HEK293 (cell line): ENCODE measurements around the gene SH2D4B.

ENCODE experiments used
- CTCF ChIA-PET: fragments of 350-600 bp; formaldehyde crosslinking; extraction: SDS; loops from one replicate; lab custom pipeline; 2021; ENCODE audit warnings: antibody characterized with exemption; lab: Yijun Ruan, JAX
- POLR2A ChIA-PET: fragments of 300-600 bp; formaldehyde crosslinking; extraction: SDS; loops from one replicate; lab custom pipeline; 2020; ENCODE audit warnings: antibody characterized with exemption, inconsistent platforms; lab: Yijun Ruan, JAX
- H3K27ac ChIP-seq: fragments of 200-500 bp; sonication (Bioruptor generic); 2 replicates; pipeline ENCODE4 v1.5.1; 2014; ENCODE audit warnings: low read depth, low read length, control low read depth, inconsistent platforms; ENCODE audit errors: extremely low read depth
- H3K36me3 ChIP-seq, 2 experiments: fragments of 200-500 bp in 1 of 2; sonication (Bioruptor generic) in 1 of 2; 1 replicate in 1 of 2; 2 replicates in 1 of 2; pipeline ENCODE4 v1.5.1; 2014 to 2017; ENCODE audit warnings: inconsistent platforms in 2 of 2, low read length in 2 of 2; ENCODE audit not compliant: control insufficient read depth in 2 of 2, insufficient read depth in 1 of 2
- H3K4me1 ChIP-seq: fragments of 200-500 bp; sonication (Bioruptor generic); 2 replicates; pipeline ENCODE4 v1.5.1; 2014; ENCODE audit warnings: mild to moderate bottlenecking, low read length, inconsistent platforms; ENCODE audit not compliant: control insufficient read depth, insufficient read depth
- H3K4me3 ChIP-seq: 2 replicates; pipeline ENCODE4 v1.5.1; 2011; ENCODE audit warnings: low read depth, mild to moderate bottlenecking, control low read depth, low read length, moderate library complexity
- H3K9me3 ChIP-seq: fragments of 200-500 bp; sonication (Bioruptor generic); 2 replicates; pipeline ENCODE4 v1.5.1; 2014; ENCODE audit warnings: low read depth, low read length, inconsistent platforms; ENCODE audit not compliant: control insufficient read depth, insufficient read depth
- BCL11A ChIP-seq: fragments of 450-650 bp; formaldehyde crosslinking; IDR thresholded peaks from 2 replicates; pipeline ENCODE4 v1.5.1; 2016; ENCODE audit warnings: low read depth, missing biosample characterization, missing genetic modification characterization
- GLI2 ChIP-seq: fragments of 450-650 bp; formaldehyde crosslinking; IDR thresholded peaks from 2 replicates; pipeline ENCODE4; 2017; ENCODE audit warnings: missing biosample characterization, missing genetic modification characterization, low read depth, borderline replicate concordance
- KLF8 ChIP-seq: fragments of 450-650 bp; formaldehyde crosslinking; IDR thresholded peaks from 2 replicates; pipeline ENCODE4 v1.5.1; 2016; ENCODE audit warnings: missing biosample characterization, missing genetic modification characterization
- MYNN ChIP-seq: fragments of 450-650 bp; formaldehyde crosslinking; IDR thresholded peaks from 2 replicates; pipeline ENCODE4 v1.5.1; 2016; ENCODE audit warnings: missing biosample characterization, missing genetic modification characterization, borderline replicate concordance
- SP7 ChIP-seq: fragments of 450-650 bp; formaldehyde crosslinking; IDR thresholded peaks from 2 replicates; pipeline ENCODE4 v1.5.1; 2016; ENCODE audit warnings: missing biosample characterization, missing genetic modification characterization
- TRIM28 ChIP-seq: IDR thresholded peaks from 2 replicates; pipeline ENCODE4 v1.6.1; 2011; ENCODE audit warnings: low read length, control low read depth, borderline replicate concordance
- ZBTB20 ChIP-seq: fragments of 450-650 bp; formaldehyde crosslinking; IDR thresholded peaks from 2 replicates; pipeline ENCODE4 v1.5.1; 2016; ENCODE audit warnings: missing biosample characterization, missing genetic modification characterization
- ZBTB21 ChIP-seq: fragments of 450-650 bp; formaldehyde crosslinking; IDR thresholded peaks from 2 replicates; pipeline ENCODE4 v1.5.1; 2017; ENCODE audit warnings: missing biosample characterization, missing genetic modification characterization
- ZIC2 ChIP-seq: fragments of 450-650 bp; formaldehyde crosslinking; IDR thresholded peaks from 2 replicates; pipeline ENCODE4 v1.5.1; 2016; ENCODE audit warnings: missing biosample characterization, missing genetic modification characterization
- ZNF10 ChIP-seq: fragments of 450-650 bp; formaldehyde crosslinking; IDR thresholded peaks from 2 replicates; pipeline ENCODE4 v1.5.1; 2017; ENCODE audit warnings: missing biosample characterization, missing genetic modification characterization
- ZNF121 ChIP-seq: fragments of 450-650 bp; formaldehyde crosslinking; IDR thresholded peaks from 2 replicates; pipeline ENCODE4 v1.5.1; 2016; ENCODE audit warnings: missing biosample characterization, missing genetic modification characterization
- ZNF211 ChIP-seq: fragments of 450-650 bp; formaldehyde crosslinking; IDR thresholded peaks from 2 replicates; pipeline ENCODE4 v1.5.1; 2016; ENCODE audit warnings: low read depth, missing biosample characterization, missing genetic modification characterization
- ZNF221 ChIP-seq: fragments of 450-650 bp; formaldehyde crosslinking; IDR thresholded peaks from 2 replicates; pipeline ENCODE4 v1.5.1; 2017; ENCODE audit warnings: missing biosample characterization, missing genetic modification characterization, borderline replicate concordance
- ZNF223 ChIP-seq: fragments of 450-650 bp; formaldehyde crosslinking; IDR thresholded peaks from 2 replicates; pipeline ENCODE4 v1.5.1; 2016; ENCODE audit warnings: missing biosample characterization, missing genetic modification characterization
- ZNF354C ChIP-seq: fragments of 450-650 bp; formaldehyde crosslinking; IDR thresholded peaks from 2 replicates; pipeline ENCODE4 v1.5.1; 2016; ENCODE audit warnings: missing biosample characterization, missing genetic modification characterization, low read depth, borderline replicate concordance
- ZNF394 ChIP-seq: fragments of 450-650 bp; formaldehyde crosslinking; IDR thresholded peaks from 2 replicates; pipeline ENCODE4 v1.5.1; 2016; ENCODE audit warnings: missing biosample characterization, missing genetic modification characterization, mild to moderate bottlenecking, moderate library complexity, borderline replicate concordance
- ZNF404 ChIP-seq: fragments of 450-650 bp; formaldehyde crosslinking; IDR thresholded peaks from 2 replicates; pipeline ENCODE4 v1.5.1; 2017; ENCODE audit warnings: missing biosample characterization, missing genetic modification characterization
- ZNF600 ChIP-seq: fragments of 450-650 bp; formaldehyde crosslinking; IDR thresholded peaks from 2 replicates; pipeline ENCODE4 v1.5.1; 2016; ENCODE audit warnings: missing biosample characterization, missing genetic modification characterization
- ZNF623 ChIP-seq: fragments of 450-650 bp; formaldehyde crosslinking; IDR thresholded peaks from 2 replicates; pipeline ENCODE4 v1.5.1; 2016; ENCODE audit warnings: missing biosample characterization, missing genetic modification characterization
- ZNF837 ChIP-seq: fragments of 450-650 bp; formaldehyde crosslinking; IDR thresholded peaks from 2 replicates; pipeline ENCODE4 v1.5.1; 2016; ENCODE audit warnings: missing biosample characterization, missing genetic modification characterization
- TF ChIP-seq, protein P1 (sequence below): fragments of 450-650 bp; formaldehyde crosslinking; IDR thresholded peaks from 2 replicates; pipeline ENCODE4; 2016; ENCODE audit warnings: missing biosample characterization, missing genetic modification characterization
- TF ChIP-seq, protein P2 (sequence below): fragments of 450-650 bp; formaldehyde crosslinking; IDR thresholded peaks from 2 replicates; pipeline ENCODE4 v1.5.1; 2016; ENCODE audit warnings: missing biosample characterization, missing genetic modification characterization
- TF ChIP-seq, protein P3 (sequence below): fragments of 450-650 bp; formaldehyde crosslinking; IDR thresholded peaks from 2 replicates; pipeline ENCODE4 v1.5.1; 2016; ENCODE audit warnings: missing biosample characterization, missing genetic modification characterization, borderline replicate concordance

SH2D4B gene

DNA sequence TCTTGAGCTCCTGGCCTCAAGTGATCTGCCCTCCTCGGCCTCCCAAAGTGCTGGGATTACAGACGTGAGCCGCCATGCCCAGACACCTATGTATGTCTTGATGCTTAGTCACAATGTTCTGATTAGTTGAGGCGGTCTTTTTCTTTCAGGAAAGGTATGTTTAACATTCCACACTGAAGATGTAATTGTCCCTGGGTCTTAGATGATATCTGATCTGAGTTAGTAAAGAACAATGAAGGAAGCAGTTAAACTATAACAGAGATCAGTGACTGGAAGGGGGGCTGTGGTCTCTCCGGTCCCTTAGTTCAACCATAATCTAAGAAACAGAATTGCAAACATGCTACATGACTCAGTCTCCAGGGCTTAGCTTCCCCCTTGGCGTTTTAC, 31.5 kb upstream of the SH2D4B start:
- H3K27ac ChIP-seq = no peak overlapping the region
- TF ChIP-seq SP7 (tag by site-specific recombination) (peak; percentile 42), ZNF354C (tag by site-specific recombination) (no peak), TRIM28 (no peak)
- POLR2A ChIA-PET = interaction anchor here (2.3 kb wide), 1 partner anchor 62 kb away, joined by 6 read pairs; no protein-coding TSS in a partner anchor
- no peaks in the 10 kb centered on the region for H3K9me3 ChIP-seq
- no peak overlapping the region for H3K4me3 ChIP-seq
- peaks cover 0 to 25% of the 10 kb centered on the region in 2 experiments; a peak in 1 of 3 replicates for H3K36me3 ChIP-seq
- CTCF ChIA-PET = interaction anchor here (0.5 to 3.6 kb wide), 47 partner anchors 8 to 1532 kb away, joined by 3 to 75 read pairs (median 6); no protein-coding TSS in a partner anchor
- H3K4me1 ChIP-seq = no peaks in the 10 kb centered on the region

DNA sequence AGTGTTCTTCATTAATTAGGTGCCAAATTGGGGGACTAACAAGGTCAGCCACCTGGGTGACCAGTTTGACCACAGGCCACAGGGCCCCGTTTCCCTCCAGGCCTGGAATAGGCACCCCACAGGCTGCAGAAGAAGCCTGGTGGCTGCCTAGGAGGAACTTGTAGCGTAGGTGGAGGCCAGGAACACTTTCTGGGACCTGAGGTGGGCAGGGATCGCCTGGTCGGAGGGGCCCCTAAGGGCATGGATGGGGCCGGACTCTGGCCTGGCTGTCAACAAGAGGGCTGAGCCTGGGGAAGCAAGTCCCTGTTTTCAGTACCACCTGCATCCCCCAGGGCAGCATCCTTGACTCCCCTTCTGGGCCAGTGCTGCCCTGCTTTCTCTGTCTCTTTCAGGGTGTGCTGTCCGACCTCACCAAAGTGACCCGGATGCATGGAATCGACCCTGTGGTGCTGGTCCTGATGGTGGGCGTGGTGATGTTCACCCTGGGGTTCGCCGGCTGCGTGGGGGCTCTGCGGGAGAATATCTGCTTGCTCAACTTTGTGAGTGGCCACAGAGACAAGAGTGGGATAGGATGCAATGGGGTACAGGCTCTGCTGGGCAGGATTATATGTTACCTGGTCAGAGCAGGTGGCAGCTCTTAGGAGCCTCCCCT, 30.7 kb upstream of the SH2D4B start:
- Histone ChIP-seq H3K4me3 (no peak overlapping the region), H3K9me3 (no peaks in the 10 kb centered on the region), H3K27ac (no peak overlapping the region), H3K4me1 (no peaks in the 10 kb centered on the region), H3K36me3 (peaks cover 0 to 29% of the 10 kb centered on the region in 2 experiments; a peak in 1 of 3 replicates)
- ChIA-PET CTCF (interaction anchor here (1.0 to 2.4 kb wide), 4 partner anchors 7 to 63 kb away, joined by 3 to 11 read pairs (median 10); no protein-coding TSS in a partner anchor), POLR2A (no interaction called here)
- TF ChIP-seq ZNF223 = no peak
- TF ChIP-seq, protein P1, sequence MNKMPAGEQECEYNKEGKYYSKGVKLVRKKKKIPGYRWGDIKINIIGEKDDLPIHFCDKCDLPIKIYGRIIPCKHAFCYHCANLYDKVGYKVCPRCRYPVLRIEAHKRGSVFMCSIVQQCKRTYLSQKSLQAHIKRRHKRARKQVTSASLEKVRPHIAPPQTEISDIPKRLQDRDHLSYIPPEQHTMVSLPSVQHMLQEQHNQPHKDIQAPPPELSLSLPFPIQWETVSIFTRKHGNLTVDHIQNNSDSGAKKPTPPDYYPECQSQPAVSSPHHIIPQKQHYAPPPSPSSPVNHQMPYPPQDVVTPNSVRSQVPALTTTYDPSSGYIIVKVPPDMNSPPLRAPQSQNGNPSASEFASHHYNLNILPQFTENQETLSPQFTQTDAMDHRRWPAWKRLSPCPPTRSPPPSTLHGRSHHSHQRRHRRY (tag by site-specific recombination) = no peak
- TF ChIP-seq KLF8 (tag by site-specific recombination) = no peak
- TF ChIP-seq, protein P2, sequence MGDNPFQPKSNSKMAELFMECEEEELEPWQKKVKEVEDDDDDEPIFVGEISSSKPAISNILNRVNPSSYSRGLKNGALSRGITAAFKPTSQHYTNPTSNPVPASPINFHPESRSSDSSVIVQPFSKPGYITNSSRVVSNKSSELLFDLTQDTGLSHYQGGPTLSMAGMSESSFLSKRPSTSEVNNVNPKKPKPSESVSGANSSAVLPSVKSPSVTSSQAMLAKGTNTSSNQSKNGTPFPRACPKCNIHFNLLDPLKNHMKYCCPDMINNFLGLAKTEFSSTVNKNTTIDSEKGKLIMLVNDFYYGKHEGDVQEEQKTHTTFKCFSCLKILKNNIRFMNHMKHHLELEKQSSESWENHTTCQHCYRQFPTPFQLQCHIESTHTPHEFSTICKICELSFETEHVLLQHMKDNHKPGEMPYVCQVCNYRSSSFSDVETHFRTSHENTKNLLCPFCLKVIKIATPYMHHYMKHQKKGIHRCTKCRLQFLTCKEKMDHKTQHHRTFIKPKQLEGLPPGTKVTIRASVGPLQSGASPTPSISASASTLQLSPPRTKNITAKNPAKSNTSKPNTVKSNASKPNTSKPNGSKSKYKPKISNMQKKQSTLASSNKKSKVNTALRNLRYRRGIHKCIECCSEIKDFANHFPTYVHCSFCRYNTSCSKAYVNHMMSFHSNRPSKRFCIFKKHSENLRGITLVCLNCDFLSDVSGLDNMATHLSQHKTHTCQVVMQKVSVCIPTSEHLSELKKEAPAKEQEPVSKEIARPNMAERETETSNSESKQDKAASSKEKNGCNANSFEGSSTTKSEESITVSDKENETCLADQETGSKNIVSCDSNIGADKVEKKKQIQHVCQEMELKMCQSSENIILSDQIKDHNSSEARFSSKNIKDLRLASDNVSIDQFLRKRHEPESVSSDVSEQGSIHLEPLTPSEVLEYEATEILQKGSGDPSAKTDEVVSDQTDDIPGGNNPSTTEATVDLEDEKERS (tag by site-specific recombination) = no peak
- no peak for TF ChIP-seq BCL11A (tag by site-specific recombination)
- TF ChIP-seq ZNF221 (tag by site-specific recombination) = no peak
- TF ChIP-seq ZNF837 (tag by site-specific recombination) = no peak
- no peak for TF ChIP-seq ZNF600
- no peak for TF ChIP-seq ZIC2 (tag by site-specific recombination)
- TF ChIP-seq MYNN (tag by site-specific recombination) = no peak
- TF ChIP-seq, protein P3, sequence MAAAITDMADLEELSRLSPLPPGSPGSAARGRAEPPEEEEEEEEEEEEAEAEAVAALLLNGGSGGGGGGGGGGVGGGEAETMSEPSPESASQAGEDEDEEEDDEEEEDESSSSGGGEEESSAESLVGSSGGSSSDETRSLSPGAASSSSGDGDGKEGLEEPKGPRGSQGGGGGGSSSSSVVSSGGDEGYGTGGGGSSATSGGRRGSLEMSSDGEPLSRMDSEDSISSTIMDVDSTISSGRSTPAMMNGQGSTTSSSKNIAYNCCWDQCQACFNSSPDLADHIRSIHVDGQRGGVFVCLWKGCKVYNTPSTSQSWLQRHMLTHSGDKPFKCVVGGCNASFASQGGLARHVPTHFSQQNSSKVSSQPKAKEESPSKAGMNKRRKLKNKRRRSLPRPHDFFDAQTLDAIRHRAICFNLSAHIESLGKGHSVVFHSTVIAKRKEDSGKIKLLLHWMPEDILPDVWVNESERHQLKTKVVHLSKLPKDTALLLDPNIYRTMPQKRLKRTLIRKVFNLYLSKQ (tag by site-specific recombination) = no peak
- TF ChIP-seq ZBTB21 (tag by site-specific recombination) = no peak
- TF ChIP-seq ZNF404 (tag by site-specific recombination) = no peak
- no peak for TF ChIP-seq ZNF121
- no peak for TF ChIP-seq ZNF10 (tag by site-specific recombination)
- TF ChIP-seq ZNF394 = no peak
- no peak for TF ChIP-seq ZNF623 (tag by site-specific recombination)
- TF ChIP-seq GLI2 (tag by site-specific recombination) = no peak
- TF ChIP-seq ZNF211 = no peak
- no peak for TF ChIP-seq ZBTB20 (tag by site-specific recombination)
